Sigmoid colon (tissue), 4 donors: ENCODE results near the gene LINGO1.

Experiments
- EP300 ChIP-seq, 4 donors: sonication (generic); formaldehyde crosslinking; IDR thresholded peaks; one replicate each; pipeline ENCODE4 v1.6.1; 2017; ENCODE audit warnings: antibody characterized with exemption in 4 of 4
- TF ChIP-seq, protein P1 (sequence below), 4 experiments: fragments of 450-650 bp in 3 of 4; fragments of 200-600 bp in 1 of 4; IDR thresholded peaks; one replicate each; pipeline ENCODE4 v1.5.1; 2016 to 2019; ENCODE audit warnings: antibody characterized with exemption in 4 of 4, mild to moderate bottlenecking in 3 of 4, moderate library complexity in 2 of 4

DNA sequence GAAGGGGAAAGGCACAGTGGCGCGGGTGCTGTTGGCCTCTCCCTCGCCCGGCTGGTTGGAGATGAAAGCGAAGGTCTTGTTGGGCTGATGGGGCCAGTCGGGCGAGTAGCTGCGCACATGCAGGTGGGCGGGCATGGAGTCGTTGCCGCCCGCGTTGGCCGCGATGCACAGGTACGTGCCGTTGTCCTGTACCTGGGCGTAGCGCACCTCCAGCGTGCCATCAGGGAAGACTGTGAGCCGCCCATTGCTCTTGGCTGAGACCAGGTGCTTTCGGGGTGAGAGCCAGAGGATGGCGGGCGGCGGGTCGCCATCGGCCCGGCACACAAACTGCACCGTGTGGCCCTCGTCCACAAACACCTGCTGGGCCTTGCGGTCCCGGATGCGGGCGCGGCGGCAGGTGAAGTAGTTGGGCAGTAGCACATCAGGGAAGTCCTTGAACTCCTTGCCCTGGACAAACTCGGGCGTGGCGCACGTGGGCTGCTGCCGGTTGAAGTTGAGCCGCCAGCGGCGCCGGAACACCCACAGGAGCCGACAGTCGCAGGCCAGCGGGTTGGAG is 18.4 kb downstream of the LINGO1 start:
- TF ChIP-seq, protein P1, sequence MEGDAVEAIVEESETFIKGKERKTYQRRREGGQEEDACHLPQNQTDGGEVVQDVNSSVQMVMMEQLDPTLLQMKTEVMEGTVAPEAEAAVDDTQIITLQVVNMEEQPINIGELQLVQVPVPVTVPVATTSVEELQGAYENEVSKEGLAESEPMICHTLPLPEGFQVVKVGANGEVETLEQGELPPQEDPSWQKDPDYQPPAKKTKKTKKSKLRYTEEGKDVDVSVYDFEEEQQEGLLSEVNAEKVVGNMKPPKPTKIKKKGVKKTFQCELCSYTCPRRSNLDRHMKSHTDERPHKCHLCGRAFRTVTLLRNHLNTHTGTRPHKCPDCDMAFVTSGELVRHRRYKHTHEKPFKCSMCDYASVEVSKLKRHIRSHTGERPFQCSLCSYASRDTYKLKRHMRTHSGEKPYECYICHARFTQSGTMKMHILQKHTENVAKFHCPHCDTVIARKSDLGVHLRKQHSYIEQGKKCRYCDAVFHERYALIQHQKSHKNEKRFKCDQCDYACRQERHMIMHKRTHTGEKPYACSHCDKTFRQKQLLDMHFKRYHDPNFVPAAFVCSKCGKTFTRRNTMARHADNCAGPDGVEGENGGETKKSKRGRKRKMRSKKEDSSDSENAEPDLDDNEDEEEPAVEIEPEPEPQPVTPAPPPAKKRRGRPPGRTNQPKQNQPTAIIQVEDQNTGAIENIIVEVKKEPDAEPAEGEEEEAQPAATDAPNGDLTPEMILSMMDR (IDR thresholded peaks at IDR 0.05) = no peak
- no peak for TF ChIP-seq EP300 (IDR thresholded peaks at IDR 0.05)
